Right cardiac atrium (tissue), 5 donors: ENCODE data around the gene RGS7BP. TPM values are rescaled to one million over a fixed set of nuclear protein-coding genes. Genes with fewer than 3 reads are reported as not detected.

Source experiments
- ATAC-seq, 2 donors: fragments of 200-7000 bp; cut with Tn5 transposase; one replicate each; pipeline versions ENCODE4 v1.8.0 to v1.9.1; 2020; ENCODE audit warnings: moderate library complexity in 2 of 2, mild to moderate bottlenecking in 1 of 2
- DNase-seq, 3 donors: peaks; one replicate each; pipeline ENCODE4 v3.0.0-alpha.2; 2020
- H3K27ac ChIP-seq: one replicate; pipeline ENCODE4 v1.5.1; 2013; ENCODE audit warnings: mild to moderate bottlenecking, low read length, control low read depth, moderate library complexity
- H3K27me3 ChIP-seq: one replicate; pipeline ENCODE4 v1.6.1; 2013; ENCODE audit not compliant: control insufficient read depth, insufficient read depth
- H3K4me1 ChIP-seq: one replicate; pipeline ENCODE4 v1.6.1; 2013; ENCODE audit warnings: low read length; ENCODE audit not compliant: control insufficient read depth, insufficient read depth
- H3K4me3 ChIP-seq: one replicate; pipeline ENCODE4 v1.5.1; 2013; ENCODE audit warnings: low read length, control low read depth
- H3K9me3 ChIP-seq: one replicate; pipeline ENCODE4 v1.6.1; 2013; ENCODE audit warnings: low read length; ENCODE audit not compliant: control insufficient read depth
- WGBS: extraction: QIAGEN DNeasy Blood & Tissue Kit; methylation state at CpG from one replicate; pipeline ENCODE4 v1.1.7; 2013; 5-methylcytosine and 5-hydroxymethylcytosine counted together
- intact Hi-C, 4 donors: fragments of 100-400 bp; cut with DNase I; formaldehyde crosslinking; loops; one replicate each; pipeline versions ENCODE4 v1.11.0 to v1.14.0; 2022 to 2023
- polyA plus RNA-seq: library from polyadenylated mRNA; stranded (reverse); fragments of 200-250 nt; gene quantifications from one replicate; pipeline ENCODE4 v1.2.3, GENCODE V29; 2013
- total RNA-seq, 4 donors: library from RNA; stranded (reverse); fragmentation: NEBNext Ultra II Directional; extraction: Animal tissue kit (Norgen Biotek cat#: 25700); gene quantifications; one replicate each; pipeline ENCODE4 v1.2.1, GENCODE V29; 2021
- donor health status: healthy with polysubstance abuse.
- donor health status: DM: no; HTN: yes; CAD: no.
- donor health status: DM: no; HTN: no; CAD: no.
- donor health status: DM: no; HTN: yes; CAD: no; lungs with severe emphysema.
- donor health status: DM: yes; HTN: yes; CAD: no.

Gene RGS7BP
- total and polyA plus RNA-seq, 5 donors: 1.0 to 8.9 (median 8.1) TPM

GRCh38 chr5:64659289-64659688 is 153.5 kb downstream of the RGS7BP start:
- DNase-seq (no peak), ATAC-seq (no peak)
- no peak overlapping the region for H3K4me3 ChIP-seq
- H3K27ac ChIP-seq: no peak overlapping the region
- H3K4me1 ChIP-seq: no peaks in the 10 kb centered on the region
- no peaks in the 10 kb centered on the region for H3K27me3 ChIP-seq
- WGBS: 59% methylated on average over 3 of the region's 3 CpGs
- no peaks in the 10 kb centered on the region for H3K9me3 ChIP-seq
- intact Hi-C loops: no loop called here

Other genes with a start within 250 kb of the RGS7BP start
- not detected for gene SHISAL2B, start 184.5 kb downstream of the RGS7BP start, total RNA-seq
- gene SHISAL2B, start 184.5 kb downstream of the RGS7BP start, polyA plus RNA-seq: not detected